GM12801 (cell line): ENCODE data around the gene C6orf58.

Experiments
- TF ChIP-seq, protein P1 (sequence below): IDR thresholded peaks from one replicate; pipeline ENCODE4 v1.5.1; 2011; ENCODE audit warnings: control low read depth; ENCODE audit not compliant: insufficient read length; ENCODE audit errors: extremely low read depth

The C6orf58 gene

GRCh38 chr6:127550403-127550802 is 26.6 kb upstream of the C6orf58 start:
- TF ChIP-seq, protein P1, sequence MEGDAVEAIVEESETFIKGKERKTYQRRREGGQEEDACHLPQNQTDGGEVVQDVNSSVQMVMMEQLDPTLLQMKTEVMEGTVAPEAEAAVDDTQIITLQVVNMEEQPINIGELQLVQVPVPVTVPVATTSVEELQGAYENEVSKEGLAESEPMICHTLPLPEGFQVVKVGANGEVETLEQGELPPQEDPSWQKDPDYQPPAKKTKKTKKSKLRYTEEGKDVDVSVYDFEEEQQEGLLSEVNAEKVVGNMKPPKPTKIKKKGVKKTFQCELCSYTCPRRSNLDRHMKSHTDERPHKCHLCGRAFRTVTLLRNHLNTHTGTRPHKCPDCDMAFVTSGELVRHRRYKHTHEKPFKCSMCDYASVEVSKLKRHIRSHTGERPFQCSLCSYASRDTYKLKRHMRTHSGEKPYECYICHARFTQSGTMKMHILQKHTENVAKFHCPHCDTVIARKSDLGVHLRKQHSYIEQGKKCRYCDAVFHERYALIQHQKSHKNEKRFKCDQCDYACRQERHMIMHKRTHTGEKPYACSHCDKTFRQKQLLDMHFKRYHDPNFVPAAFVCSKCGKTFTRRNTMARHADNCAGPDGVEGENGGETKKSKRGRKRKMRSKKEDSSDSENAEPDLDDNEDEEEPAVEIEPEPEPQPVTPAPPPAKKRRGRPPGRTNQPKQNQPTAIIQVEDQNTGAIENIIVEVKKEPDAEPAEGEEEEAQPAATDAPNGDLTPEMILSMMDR = no peak

- TF ChIP-seq, protein P1 = no peak
Measured at GRCh38 chr6:127554435-127555006, 22.5 kb upstream of the C6orf58 start.

DNA sequence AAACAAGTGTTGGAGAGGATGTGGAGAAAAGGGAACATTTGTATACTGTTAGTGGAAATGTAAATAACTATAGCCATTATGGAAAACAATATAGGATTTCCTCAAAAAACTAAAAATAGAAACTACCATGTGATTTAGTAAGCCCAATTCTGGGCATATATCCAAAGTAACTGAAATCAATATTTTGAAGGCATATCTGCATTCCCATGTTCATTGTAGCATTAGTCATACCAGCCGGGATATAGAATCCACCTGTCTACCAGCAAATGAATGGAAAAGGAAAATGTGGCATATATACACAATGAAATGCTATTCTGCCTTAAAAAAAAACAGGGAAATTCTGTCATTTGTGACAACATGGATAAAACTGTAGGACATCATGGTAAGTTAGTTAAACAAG is 15.3 kb upstream of the C6orf58 start:
- TF ChIP-seq, protein P1 = no peak

GRCh38 chr6:127564761-127565160 is 12.2 kb upstream of the C6orf58 start:
- TF ChIP-seq, protein P1 = no peak

DNA sequence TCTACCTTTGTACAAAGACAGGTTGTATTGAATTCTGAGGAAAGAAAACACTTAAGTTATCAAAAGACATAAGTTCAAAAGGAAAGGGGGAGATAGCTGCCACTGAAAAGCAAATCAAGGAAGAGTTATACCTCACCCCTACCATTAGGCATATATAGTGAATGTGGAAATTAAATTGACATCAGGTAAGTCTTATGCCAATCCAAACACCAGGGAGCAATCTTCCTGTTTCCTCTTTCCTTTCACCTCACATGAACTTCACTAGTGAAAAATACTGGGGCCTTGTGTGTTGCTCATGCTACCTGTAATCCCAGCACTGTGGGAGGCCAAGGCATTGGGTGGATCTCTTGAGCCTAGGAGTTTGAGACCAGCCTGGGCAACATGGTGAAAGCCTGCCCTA is 10.9 kb upstream of the C6orf58 start:
- TF ChIP-seq, protein P1 = no peak

DNA sequence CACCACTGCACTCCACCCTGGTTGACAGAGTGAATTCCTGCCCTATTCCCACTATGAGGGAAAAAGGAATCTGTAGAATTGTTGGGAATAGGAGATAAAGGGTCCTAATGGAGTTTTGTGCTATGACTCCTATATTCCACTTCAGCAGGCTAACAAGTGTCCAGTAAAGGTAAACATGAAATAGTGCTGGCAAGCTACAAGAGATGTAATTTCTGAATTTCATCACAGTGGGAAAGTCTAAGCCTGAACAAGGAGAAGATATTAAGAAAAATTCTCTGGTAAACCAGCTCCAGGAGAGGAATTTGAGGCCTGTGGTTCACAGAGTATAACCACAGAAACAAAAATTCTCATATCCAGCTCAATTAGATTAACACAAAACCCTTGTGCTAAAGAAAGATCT is 10.3 kb upstream of the C6orf58 start:
- TF ChIP-seq, protein P1 = no peak

DNA sequence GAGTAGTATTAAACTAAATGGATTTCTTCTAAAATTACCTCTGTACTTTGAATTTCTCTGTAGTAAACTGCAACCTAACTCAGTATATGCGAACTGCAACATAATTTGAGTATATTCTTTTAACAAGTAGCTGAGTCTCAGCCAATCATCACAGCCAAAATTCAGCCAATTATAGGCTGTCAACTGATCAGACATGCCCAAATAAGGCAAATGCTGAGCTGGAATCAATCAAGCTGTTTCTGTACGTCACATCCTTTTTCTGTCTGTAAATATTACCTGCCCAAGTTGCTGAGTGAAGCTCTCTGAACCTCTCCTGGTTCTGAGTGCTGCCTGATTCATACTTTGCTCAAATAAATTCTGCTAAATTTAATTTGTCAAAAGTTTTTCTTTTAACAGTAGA is 9.5 kb upstream of the C6orf58 start:
- TF ChIP-seq, protein P1 = no peak
